Measurements from ENCODE around the gene OPN1MW. TPM values are rescaled to one million over a fixed set of nuclear protein-coding genes. Genes with fewer than 3 reads are reported as not detected.
"Not testable (repeated sequence)": the region's sequence is repeated elsewhere in the genome, so short reads cannot be mapped to it uniquely, and the experiment has no call there.

The OPN1MW gene
- polyA plus RNA-seq, 1 donor from 2014 or later, result not detected

GRCh38 chrX:154142950-154143745 lies 39.2 kb upstream of the OPN1MW start:
- Histone ChIP-seq H3K4me2 (ENCODE audit: low read length) (no peak overlapping the region), H2AFZ (ENCODE audit: low read depth, low read length) (no peak overlapping the region), H4K20me1 (ENCODE audit: insufficient read depth) (no peaks in the 10 kb centered on the region), H3K4me3 (ENCODE audit: low read length) (no peak overlapping the region), H3K9ac (ENCODE audit: low read length) (no peak overlapping the region), H3K79me2 (replicated peaks; ENCODE audit: insufficient read depth, low read length) (no peaks in the 10 kb centered on the region), H3K9me2 (ENCODE audit: insufficient read depth, low read length) (no peaks in the 10 kb centered on the region), H3K27ac (ENCODE audit: low read length) (no peak overlapping the region), H3F3A (ENCODE audit: insufficient read depth, low read length, poor library complexity, severe bottlenecking) (no peaks in the 10 kb centered on the region), H3K36me3 (ENCODE audit: insufficient read depth, low read length) (no peaks in the 10 kb centered on the region), H3K27me3 (ENCODE audit: insufficient read depth, low read depth, low read length) (no peaks in the 10 kb centered on the region), H3K9me3 (ENCODE audit: low read length) (no peaks in the 10 kb centered on the region)
- no peak for TF ChIP-seq RAD21 (conservative IDR thresholded peaks at IDR 0.05)
- TF ChIP-seq MXI1 (conservative IDR thresholded peaks at IDR 0.05; ENCODE audit: poor library complexity, severe bottlenecking), result no peak
- no peak for TF ChIP-seq EP300 (conservative IDR thresholded peaks at IDR 0.05; ENCODE audit: poor library complexity, severe bottlenecking)
- no peak for TF ChIP-seq SMC3 (conservative IDR thresholded peaks at IDR 0.05; ENCODE audit: poor library complexity)
- no peak for TF ChIP-seq EZH2 (IDR thresholded peaks at IDR 0.05; ENCODE audit: borderline replicate concordance, insufficient read depth, low read length, poor library complexity, severe bottlenecking)
- TF ChIP-seq POLR2AphosphoS5 (IDR thresholded peaks at IDR 0.05), result no peak
- TF ChIP-seq TAF1 (IDR thresholded peaks at IDR 0.05; ENCODE audit: low read depth), result no peak
- TF ChIP-seq REST (IDR thresholded peaks at IDR 0.05; ENCODE audit: borderline replicate concordance), result no peak
- TF ChIP-seq CTCF (IDR thresholded peaks at IDR 0.05; ENCODE audit: poor library complexity, severe bottlenecking), result no peak

- not testable (repeated sequence) for H3K4me3 ChIP-seq (ENCODE audit: low read length); H3K36me3 ChIP-seq (ENCODE audit: insufficient read depth, low read length); H3K27ac ChIP-seq (ENCODE audit: low read length); H4K20me1 ChIP-seq (ENCODE audit: insufficient read depth); H3K9me3 ChIP-seq (ENCODE audit: low read length); H3F3A ChIP-seq (ENCODE audit: insufficient read depth, low read length, poor library complexity, severe bottlenecking); H3K9me2 ChIP-seq (ENCODE audit: insufficient read depth, low read length); H3K79me2 ChIP-seq (replicated peaks; ENCODE audit: insufficient read depth, low read length); H3K9ac ChIP-seq (ENCODE audit: low read length); H3K27me3 ChIP-seq (ENCODE audit: insufficient read depth, low read depth, low read length); H3K4me2 ChIP-seq (ENCODE audit: low read length); H2AFZ ChIP-seq (ENCODE audit: low read depth, low read length)
These were observed 38.4 kb upstream of the OPN1MW start, which contains the start of gene OPN1LW for GRCh38 chrX:154144010-154144409. TSS of gene OPN1LW (plus strand) at chrX:154144243. CDS start at chrX:154144284, 41 bp downstream.

- not testable (repeated sequence) for H3K27me3 ChIP-seq (ENCODE audit: insufficient read depth, low read depth, low read length); H3K36me3 ChIP-seq (ENCODE audit: insufficient read depth, low read length); H4K20me1 ChIP-seq (ENCODE audit: insufficient read depth); H3K9me3 ChIP-seq (ENCODE audit: low read length); H3K4me3 ChIP-seq (ENCODE audit: low read length); H3F3A ChIP-seq (ENCODE audit: insufficient read depth, low read length, poor library complexity, severe bottlenecking); H3K4me2 ChIP-seq (ENCODE audit: low read length); H3K79me2 ChIP-seq (replicated peaks; ENCODE audit: insufficient read depth, low read length); H2AFZ ChIP-seq (ENCODE audit: low read depth, low read length); H3K9ac ChIP-seq (ENCODE audit: low read length); H3K9me2 ChIP-seq (ENCODE audit: insufficient read depth, low read length); H3K27ac ChIP-seq (ENCODE audit: low read length)
These were observed 31.4 kb upstream of the OPN1MW start for GRCh38 chrX:154151030-154151429.

GRCh38 chrX:154156221-154156620 lies 26.2 kb upstream of the OPN1MW start:
- not testable (repeated sequence) for H3K79me2 ChIP-seq (replicated peaks; ENCODE audit: insufficient read depth, low read length); H3K4me3 ChIP-seq (ENCODE audit: low read length); H3K36me3 ChIP-seq (ENCODE audit: insufficient read depth, low read length); H3K4me2 ChIP-seq (ENCODE audit: low read length); H3K27ac ChIP-seq (ENCODE audit: low read length); H4K20me1 ChIP-seq (ENCODE audit: insufficient read depth); H3K27me3 ChIP-seq (ENCODE audit: insufficient read depth, low read depth, low read length); H2AFZ ChIP-seq (ENCODE audit: low read depth, low read length); H3K9me3 ChIP-seq (ENCODE audit: low read length); H3K9me2 ChIP-seq (ENCODE audit: insufficient read depth, low read length); H3F3A ChIP-seq (ENCODE audit: insufficient read depth, low read length, poor library complexity, severe bottlenecking); H3K9ac ChIP-seq (ENCODE audit: low read length)

GRCh38 chrX:154157207-154157606 lies 25.2 kb upstream of the OPN1MW start:
- not testable (repeated sequence) for H4K20me1 ChIP-seq (ENCODE audit: insufficient read depth); H3K9me3 ChIP-seq (ENCODE audit: low read length); H3K36me3 ChIP-seq (ENCODE audit: insufficient read depth, low read length); H3K27ac ChIP-seq (ENCODE audit: low read length); H2AFZ ChIP-seq (ENCODE audit: low read depth, low read length); H3K4me3 ChIP-seq (ENCODE audit: low read length); H3K9ac ChIP-seq (ENCODE audit: low read length); H3K27me3 ChIP-seq (ENCODE audit: insufficient read depth, low read depth, low read length); H3K4me2 ChIP-seq (ENCODE audit: low read length); H3F3A ChIP-seq (ENCODE audit: insufficient read depth, low read length, poor library complexity, severe bottlenecking); H3K9me2 ChIP-seq (ENCODE audit: insufficient read depth, low read length); H3K79me2 ChIP-seq (replicated peaks; ENCODE audit: insufficient read depth, low read length)
